K562 (cell line): ENCODE data around the gene TEAD3. TPM values are rescaled to one million over a fixed set of nuclear protein-coding genes. Genes with fewer than 3 reads are reported as not detected.

Experiments used
- ATAC-seq: fragments of 200-7000 bp; cut with Tn5 transposase; 3 replicates; pipeline ENCODE4 v1.9.1; 2020; ENCODE audit warnings: moderate library complexity
- BruUV-seq: library from RNA; stranded (reverse); fragments of 400-500 nt; replicated peaks from 2 replicates; lab custom pipeline; 2021; lab: Mats Ljungman, UMichigan
- CTCF ChIA-PET: fragments of 300-600 bp; formaldehyde crosslinking; extraction: SDS; loops from one replicate; lab custom pipeline; 2021; ENCODE audit warnings: low intra/inter-chr PET ratio; lab: Yijun Ruan, JAX
- POLR2A ChIA-PET: fragments of 300-600, 350-650 bp; sonication (Branson Sonifier 250); formaldehyde crosslinking; extraction: SDS; loops from one replicate; lab custom pipeline; 2021; ENCODE audit warnings: antibody characterized with exemption, inconsistent platforms; lab: Yijun Ruan, JAX
- DNase-seq, 4 experiments: peaks; one replicate each; pipeline versions ENCODE4 v3.0.0 to v3.0.0-alpha.2; 2011 to 2018; ENCODE audit warnings: low spot score in 3 of 4, mixed read lengths in 3 of 4; ENCODE audit errors: extremely low read depth in 1 of 4
- FAIRE-seq: peaks from 2 replicates; lab custom pipeline; 2011; peaks lifted over from hg19 to GRCh38; lab: Jason Lieb, UNC
- H2AFZ ChIP-seq: 2 replicates; pipeline ENCODE4 v1.6.0; 2011; ENCODE audit warnings: low read depth, low read length, control low read depth, inconsistent platforms
- H3K27ac ChIP-seq: fragments of 200-600 bp; 3 replicates; pipeline ENCODE4 v1.8.0; 2011; ENCODE audit warnings: low read depth, mild to moderate bottlenecking, control low read depth, inconsistent platforms, low read length, moderate library complexity, mixed read lengths; ENCODE audit errors: extremely low read depth
- H3K27me3 ChIP-seq, 2 experiments: fragments of 300-600 bp in 1 of 2; 2 replicates in 1 of 2; 3 replicates in 1 of 2; pipeline versions ENCODE4 v1.6.0 to v1.8.0; 2011; ENCODE audit warnings: inconsistent platforms in 2 of 2, low read length in 2 of 2, mild to moderate bottlenecking in 1 of 2, mixed read lengths in 1 of 2, moderate library complexity in 1 of 2; ENCODE audit not compliant: control insufficient read depth in 2 of 2, insufficient read depth in 2 of 2
- H3K36me3 ChIP-seq: fragments of 300-600 bp; 3 replicates; pipeline ENCODE4 v1.8.0; 2011; ENCODE audit warnings: mild to moderate bottlenecking, low read length, inconsistent platforms; ENCODE audit not compliant: control insufficient read depth, insufficient read depth
- H3K4me1 ChIP-seq, 2 experiments: fragments of 200-600 bp in 1 of 2; replicated peaks in 1 of 2; 2 replicates in 1 of 2; 3 replicates in 1 of 2; pipeline versions ENCODE4 v1.5.1 to v1.8.0; 2011; ENCODE audit warnings: inconsistent platforms in 2 of 2, low read length in 2 of 2, mild to moderate bottlenecking in 1 of 2, mixed read lengths in 1 of 2, moderate library complexity in 1 of 2; ENCODE audit not compliant: control insufficient read depth in 2 of 2, insufficient read depth in 2 of 2
- H3K4me2 ChIP-seq: 2 replicates; pipeline ENCODE4 v1.6.1; 2011; ENCODE audit warnings: low read length, control low read depth, inconsistent platforms, mixed read lengths; ENCODE audit not compliant: insufficient read depth
- H3K4me3 ChIP-seq: fragments of 200-600 bp; sonication (generic), shearing (Covaris generic); 2 replicates; pipeline ENCODE4 v1.5.1; 2016; ENCODE audit warnings: control low read depth, inconsistent platforms
- H3K79me2 ChIP-seq: fragments of 200-600 bp; 3 replicates; pipeline ENCODE4 v1.8.0; 2011; ENCODE audit warnings: low read length, inconsistent platforms; ENCODE audit not compliant: control insufficient read depth, insufficient read depth
- H3K9ac ChIP-seq, 2 experiments: 2 replicates each; pipeline versions ENCODE4 v1.6.0 to v1.6.1; 2011; ENCODE audit warnings: low read depth in 2 of 2, low read length in 2 of 2, control low read depth in 1 of 2, inconsistent platforms in 1 of 2, mild to moderate bottlenecking in 1 of 2, mixed read lengths in 1 of 2; ENCODE audit not compliant: insufficient read depth in 1 of 2
- H3K9me1 ChIP-seq: one replicate; pipeline ENCODE4 v1.6.0; 2011; ENCODE audit warnings: inconsistent platforms, mild to moderate bottlenecking, low read length, moderate library complexity; ENCODE audit not compliant: control insufficient read depth, insufficient read depth
- H3K9me3 ChIP-seq: replicated peaks from 2 replicates; pipeline ENCODE4 v1.5.1; 2011; ENCODE audit warnings: low read depth, low read length, inconsistent platforms; ENCODE audit not compliant: control insufficient read depth, insufficient read depth
- H4K20me1 ChIP-seq: replicated peaks from 2 replicates; pipeline ENCODE4 v1.6.1; 2011; ENCODE audit warnings: low read length, inconsistent platforms, mixed read lengths; ENCODE audit not compliant: control insufficient read depth, insufficient read depth
- WGBS: fragments of 100-300 bp; shearing (Covaris generic); methylation state at CpG from one replicate; pipeline ENCODE4 v1.1.6; 2016; ENCODE audit warnings: low coverage, mixed read lengths; ENCODE audit not compliant: insufficient coverage; ENCODE audit errors: missing lambda C conversion rate; 5-methylcytosine and 5-hydroxymethylcytosine counted together
- in situ Hi-C: fragments of 300-500 bp; cut with MboI; formaldehyde crosslinking; loops from 4 replicates; pipeline ENCODE4 v1.15.0; 2018; ENCODE audit warnings: inconsistent platforms, mixed read lengths
- intact Hi-C: fragments of 100-400 bp; cut with micrococcal nuclease; formaldehyde crosslinking; loops from 2 replicates; pipeline ENCODE4 v1.14.2; 2022
- polyA plus RNA-seq, 8 experiments: library from polyadenylated mRNA; depleted of rRNA in 4 of 8; stranded (reverse) in 5 of 8; unstranded in 3 of 8; fragments of >200 nt; fragmentation: Nextera tagmentation in 2 of 8; fragmentation: Illumina TruSeq in 1 of 8; extraction: Ambion mirVana in 2 of 8; extraction: Trizol in 1 of 8; gene quantifications; 2 replicates each; pipeline versions ENCODE4 v1.2.1 to v1.2.3, GENCODE V29; 2011 to 2014; ENCODE audit warnings: inconsistent platforms in 1 of 8, missing spikeins in 1 of 8
- total RNA-seq, 7 experiments: library from RNA; depleted of rRNA in 6 of 7; stranded (reverse); fragments of >200 nt in 6 of 7; fragmentation: Illumina TruSeq in 2 of 7; extraction: Trizol in 2 of 7; gene quantifications; 2 replicates each; pipeline versions ENCODE4 v1.2.1 to v1.2.3, GENCODE V29; 2011 to 2021; ENCODE audit warnings: low replicate concordance in 1 of 7
- TF ChIP-seq, protein P1 (sequence below): fragments of 450-650 bp; IDR thresholded peaks from 2 replicates; pipeline ENCODE4 v1.7.0; 2016; ENCODE audit warnings: borderline replicate concordance
- TF ChIP-seq, protein P2 (sequence below): fragments of 450-650 bp; formaldehyde crosslinking; IDR thresholded peaks from 2 replicates; pipeline ENCODE4 v1.4.0; 2020; ENCODE audit warnings: mild to moderate bottlenecking, moderate library complexity

The TEAD3 gene
- total and polyA plus RNA-seq, 9 of the 15 experiments (the other 6 are each of a cell fraction or from before 2014, with no cell fraction given), result 0.63 to 13.2 (median 3.3) TPM

DNA sequence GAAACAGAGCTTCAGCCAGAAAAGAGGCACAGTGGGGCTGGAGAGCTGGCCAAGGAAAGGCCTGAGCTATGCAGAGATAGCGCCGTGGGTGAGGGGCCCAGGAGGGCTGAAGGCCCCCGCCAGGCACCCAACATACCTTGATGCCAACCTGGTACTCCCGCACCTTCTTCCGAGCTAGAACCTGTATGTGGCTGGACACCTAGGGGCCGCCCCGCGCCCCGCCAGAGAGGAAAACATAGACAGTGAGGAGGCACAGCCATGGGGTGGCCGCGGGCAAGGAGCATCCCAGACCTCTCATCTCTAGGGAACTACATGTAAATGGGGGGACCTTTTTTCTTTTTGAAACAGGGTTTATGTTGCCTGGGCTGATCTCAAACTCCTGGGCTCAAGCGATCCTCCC, 16.7 kb downstream of the TEAD3 start:
- no peaks in the 10 kb centered on the region for H3K9me3 ChIP-seq
- no peak overlapping the region for H3K4me3 ChIP-seq
- H3K4me1 ChIP-seq, result peaks cover 4 to 24% of the 10 kb centered on the region in 2 experiments; a peak in 3 of 5 replicates
- FAIRE-seq, result no peak
- no peak overlapping the region for H2AFZ ChIP-seq
- no peaks in the 10 kb centered on the region for H3K79me2 ChIP-seq
- no peak for ATAC-seq
- TF ChIP-seq, protein P1, sequence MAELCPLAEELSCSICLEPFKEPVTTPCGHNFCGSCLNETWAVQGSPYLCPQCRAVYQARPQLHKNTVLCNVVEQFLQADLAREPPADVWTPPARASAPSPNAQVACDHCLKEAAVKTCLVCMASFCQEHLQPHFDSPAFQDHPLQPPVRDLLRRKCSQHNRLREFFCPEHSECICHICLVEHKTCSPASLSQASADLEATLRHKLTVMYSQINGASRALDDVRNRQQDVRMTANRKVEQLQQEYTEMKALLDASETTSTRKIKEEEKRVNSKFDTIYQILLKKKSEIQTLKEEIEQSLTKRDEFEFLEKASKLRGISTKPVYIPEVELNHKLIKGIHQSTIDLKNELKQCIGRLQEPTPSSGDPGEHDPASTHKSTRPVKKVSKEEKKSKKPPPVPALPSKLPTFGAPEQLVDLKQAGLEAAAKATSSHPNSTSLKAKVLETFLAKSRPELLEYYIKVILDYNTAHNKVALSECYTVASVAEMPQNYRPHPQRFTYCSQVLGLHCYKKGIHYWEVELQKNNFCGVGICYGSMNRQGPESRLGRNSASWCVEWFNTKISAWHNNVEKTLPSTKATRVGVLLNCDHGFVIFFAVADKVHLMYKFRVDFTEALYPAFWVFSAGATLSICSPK, result no peak
- TF ChIP-seq, protein P2, sequence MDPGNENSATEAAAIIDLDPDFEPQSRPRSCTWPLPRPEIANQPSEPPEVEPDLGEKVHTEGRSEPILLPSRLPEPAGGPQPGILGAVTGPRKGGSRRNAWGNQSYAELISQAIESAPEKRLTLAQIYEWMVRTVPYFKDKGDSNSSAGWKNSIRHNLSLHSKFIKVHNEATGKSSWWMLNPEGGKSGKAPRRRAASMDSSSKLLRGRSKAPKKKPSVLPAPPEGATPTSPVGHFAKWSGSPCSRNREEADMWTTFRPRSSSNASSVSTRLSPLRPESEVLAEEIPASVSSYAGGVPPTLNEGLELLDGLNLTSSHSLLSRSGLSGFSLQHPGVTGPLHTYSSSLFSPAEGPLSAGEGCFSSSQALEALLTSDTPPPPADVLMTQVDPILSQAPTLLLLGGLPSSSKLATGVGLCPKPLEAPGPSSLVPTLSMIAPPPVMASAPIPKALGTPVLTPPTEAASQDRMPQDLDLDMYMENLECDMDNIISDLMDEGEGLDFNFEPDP, result no peak
- BruUV-seq, result no TSS peak
- intact Hi-C loops (no loop called here), in situ Hi-C loops (no loop called here)
- no peaks in the 10 kb centered on the region for H3K27me3 ChIP-seq
- POLR2A ChIA-PET, result interaction anchor here (4.5 to 9.5 kb wide), 2 partner anchors 9 to 10 kb away, joined by 34 to 167 read pairs; partner anchors contain the start of gene RPL10A
- 84% methylated on average over 12 of the region's 12 CpGs for WGBS
- peaks cover 7% of the 10 kb centered on the region; the same call in 1 of the 2 replicates for H4K20me1 ChIP-seq
- CTCF ChIA-PET, result no interaction called here
- H3K36me3 ChIP-seq, result no peaks in the 10 kb centered on the region; the same call in 2 of the 3 replicates
- no peak overlapping the region for H3K9ac ChIP-seq
- H3K9me1 ChIP-seq, result no peaks in the 10 kb centered on the region
- DNase-seq, result no peak
- no peak overlapping the region for H3K4me2 ChIP-seq
- no peak overlapping the region for H3K27ac ChIP-seq
